ENCODE results near the gene ZSCAN1. TPM values are rescaled to one million over a fixed set of nuclear protein-coding genes. Genes with fewer than 3 reads are reported as not detected.

The ZSCAN1 gene
- total and polyA plus RNA-seq, 10 of the 15 experiments (the other 5 are each of a cell fraction or from before 2014, with no cell fraction given): not detected

DNA sequence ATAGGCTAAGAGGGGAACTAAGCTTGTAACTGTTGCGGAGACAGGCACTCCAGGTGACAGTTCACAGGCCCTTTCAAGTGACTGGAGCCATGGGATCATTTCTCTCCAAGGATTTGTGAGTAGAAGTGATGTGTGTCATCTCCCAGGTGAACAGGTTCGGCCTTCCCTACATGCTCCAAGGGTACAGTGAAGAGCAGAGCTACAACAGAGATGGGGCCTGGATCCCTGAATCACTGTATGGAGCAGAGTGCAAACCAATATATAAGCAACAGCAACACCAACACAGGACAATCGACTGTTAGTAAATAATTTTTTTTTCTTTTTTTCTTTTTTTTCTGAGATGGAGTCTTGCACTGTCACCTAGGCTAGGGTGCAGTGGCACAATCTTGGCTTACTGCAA lies 49.2 kb downstream of the ZSCAN1 start (continued):
- TF ChIP-seq TAF1 (IDR thresholded peaks at IDR 0.05; ENCODE audit: borderline replicate concordance, low read depth, low read length) (no peak), CHD4 (IDR thresholded peaks at IDR 0.05) (no peak)

DNA sequence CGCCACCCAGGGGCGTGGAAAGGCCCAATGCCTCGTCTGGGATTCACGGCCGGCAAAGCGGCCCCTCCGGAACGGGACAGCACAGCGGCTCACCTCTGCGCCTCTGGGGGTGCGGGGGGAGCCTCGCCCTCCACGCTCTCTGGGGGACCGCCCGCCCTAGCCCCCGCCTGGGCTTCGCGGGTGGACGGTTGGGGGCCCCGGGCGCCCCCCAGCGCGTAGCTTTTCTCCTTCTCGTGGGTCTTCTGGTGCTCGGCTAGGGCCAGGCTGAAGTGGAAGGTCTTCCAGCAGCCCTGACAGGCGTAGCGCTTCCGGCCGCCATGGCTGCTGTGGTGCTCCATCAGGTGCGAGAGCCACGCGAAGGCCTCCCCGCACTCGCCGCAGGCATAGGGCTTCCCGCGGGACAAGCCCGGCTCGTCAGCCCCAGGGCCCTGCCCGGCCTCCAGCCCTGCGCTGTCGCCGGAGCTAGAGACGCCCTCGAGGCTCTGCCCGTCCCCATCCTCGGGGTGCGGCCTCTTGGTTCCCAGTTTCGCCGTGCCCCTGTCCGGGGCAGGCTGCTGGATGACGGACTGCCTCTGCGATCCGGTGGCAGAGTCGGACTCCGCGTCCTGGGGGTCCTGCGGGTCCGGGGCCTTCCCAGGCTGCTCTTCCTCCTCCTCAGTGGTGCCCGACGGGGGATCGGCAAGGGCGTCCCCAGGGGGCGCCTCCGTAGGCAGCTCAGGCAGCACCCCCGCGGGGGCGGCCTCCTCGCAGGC lies 50.9 kb downstream of the ZSCAN1 start:
- ATAC-seq (no peak), DNase-seq (ENCODE audit: low read depth, low spot score) (no peak), FAIRE-seq (no peak)
- Histone ChIP-seq H3K27me3 (replicated peaks in 1 of 2; ENCODE audit: control insufficient read depth in 2 of 2, insufficient read depth in 2 of 2, low read length in 1 of 2) (no peaks in the 10 kb centered on the region), H3K4me2 (ENCODE audit: control insufficient read depth, insufficient read depth) (no peak overlapping the region), H2AFZ (ENCODE audit: control insufficient read depth, low read depth, low read length) (no peak overlapping the region), H3K9ac (ENCODE audit: control insufficient read depth, insufficient read depth, low read length) (no peak overlapping the region), H3K4me3 (no peak overlapping the region), H3K79me2 (ENCODE audit: control insufficient read depth, insufficient read depth, low read length) (no peaks in the 10 kb centered on the region), H3K4me1 (ENCODE audit: control insufficient read depth, insufficient read depth, low read length) (no peaks in the 10 kb centered on the region), H3K9me3 (replicated peaks; ENCODE audit: control insufficient read depth, insufficient read depth, low read length) (peaks cover 1% of the 10 kb centered on the region; the same call in 1 of the 3 replicates), H3K27ac (ENCODE audit: control insufficient read depth, insufficient read depth) (no peak overlapping the region), H3K36me3 (ENCODE audit: control insufficient read depth in 2 of 2, insufficient read depth in 2 of 2, low read length in 1 of 2) (no peaks in the 10 kb centered on the region), H4K20me1 (ENCODE audit: control insufficient read depth, insufficient read depth) (no peaks in the 10 kb centered on the region)
- ChIA-PET CTCF (no interaction called here), POLR2A (no interaction called here), RAD21 (ENCODE audit: unreplicated experiment) (no interaction called here), SMC1A (ENCODE audit: uncharacterized antibody, unreplicated experiment) (no interaction called here)
- WGBS (ENCODE audit: insufficient coverage, insufficient replicate concordance, low lambda C conversion rate, missing lambda C conversion rate): 89% methylated on average over 61 of the region's 69 CpGs
- in situ Hi-C loops (cut with MboI) (no loop called here), intact Hi-C loops (cut with micrococcal nuclease; ENCODE audit: unreplicated experiment) (no loop called here)
- TF ChIP-seq ZZZ3 (IDR thresholded peaks at IDR 0.05; ENCODE audit: control insufficient read depth, insufficient read length, low read depth) (no peak), CHD2 (IDR thresholded peaks at IDR 0.05; ENCODE audit: borderline replicate concordance, low read depth, low read length) (no peak), HCFC1 (IDR thresholded peaks at IDR 0.05; ENCODE audit: low read length) (no peak), CEBPB (IDR thresholded peaks at IDR 0.05; ENCODE audit: borderline replicate concordance in 1 of 2, low read depth in 2 of 2, low read length in 2 of 2) (no peak), SMAD5 (IDR thresholded peaks at IDR 0.05; ENCODE audit: low read depth) (no peak), NFXL1 (IDR thresholded peaks at IDR 0.05; ENCODE audit: borderline replicate concordance) (no peak), IKZF2 (IDR thresholded peaks at IDR 0.05) (no peak), ZSCAN29 (IDR thresholded peaks at IDR 0.05) (no peak), SREBF2 (IDR thresholded peaks at IDR 0.05; ENCODE audit: low read length) (no peak), NR2C1 (IDR thresholded peaks at IDR 0.05) (no peak), ZBTB4 (CRISPR knock-in tag; IDR thresholded peaks at IDR 0.05) (no peak), HDAC2 (IDR thresholded peaks at IDR 0.05) (no peak)
- TF ChIP-seq, protein P1, sequence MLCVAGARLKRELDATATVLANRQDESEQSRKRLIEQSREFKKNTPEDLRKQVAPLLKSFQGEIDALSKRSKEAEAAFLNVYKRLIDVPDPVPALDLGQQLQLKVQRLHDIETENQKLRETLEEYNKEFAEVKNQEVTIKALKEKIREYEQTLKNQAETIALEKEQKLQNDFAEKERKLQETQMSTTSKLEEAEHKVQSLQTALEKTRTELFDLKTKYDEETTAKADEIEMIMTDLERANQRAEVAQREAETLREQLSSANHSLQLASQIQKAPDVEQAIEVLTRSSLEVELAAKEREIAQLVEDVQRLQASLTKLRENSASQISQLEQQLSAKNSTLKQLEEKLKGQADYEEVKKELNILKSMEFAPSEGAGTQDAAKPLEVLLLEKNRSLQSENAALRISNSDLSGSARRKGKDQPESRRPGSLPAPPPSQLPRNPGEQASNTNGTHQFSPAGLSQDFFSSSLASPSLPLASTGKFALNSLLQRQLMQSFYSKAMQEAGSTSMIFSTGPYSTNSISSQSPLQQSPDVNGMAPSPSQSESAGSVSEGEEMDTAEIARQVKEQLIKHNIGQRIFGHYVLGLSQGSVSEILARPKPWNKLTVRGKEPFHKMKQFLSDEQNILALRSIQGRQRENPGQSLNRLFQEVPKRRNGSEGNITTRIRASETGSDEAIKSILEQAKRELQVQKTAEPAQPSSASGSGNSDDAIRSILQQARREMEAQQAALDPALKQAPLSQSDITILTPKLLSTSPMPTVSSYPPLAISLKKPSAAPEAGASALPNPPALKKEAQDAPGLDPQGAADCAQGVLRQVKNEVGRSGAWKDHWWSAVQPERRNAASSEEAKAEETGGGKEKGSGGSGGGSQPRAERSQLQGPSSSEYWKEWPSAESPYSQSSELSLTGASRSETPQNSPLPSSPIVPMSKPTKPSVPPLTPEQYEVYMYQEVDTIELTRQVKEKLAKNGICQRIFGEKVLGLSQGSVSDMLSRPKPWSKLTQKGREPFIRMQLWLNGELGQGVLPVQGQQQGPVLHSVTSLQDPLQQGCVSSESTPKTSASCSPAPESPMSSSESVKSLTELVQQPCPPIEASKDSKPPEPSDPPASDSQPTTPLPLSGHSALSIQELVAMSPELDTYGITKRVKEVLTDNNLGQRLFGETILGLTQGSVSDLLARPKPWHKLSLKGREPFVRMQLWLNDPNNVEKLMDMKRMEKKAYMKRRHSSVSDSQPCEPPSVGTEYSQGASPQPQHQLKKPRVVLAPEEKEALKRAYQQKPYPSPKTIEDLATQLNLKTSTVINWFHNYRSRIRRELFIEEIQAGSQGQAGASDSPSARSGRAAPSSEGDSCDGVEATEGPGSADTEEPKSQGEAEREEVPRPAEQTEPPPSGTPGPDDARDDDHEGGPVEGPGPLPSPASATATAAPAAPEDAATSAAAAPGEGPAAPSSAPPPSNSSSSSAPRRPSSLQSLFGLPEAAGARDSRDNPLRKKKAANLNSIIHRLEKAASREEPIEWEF (IDR thresholded peaks at IDR 0.05; ENCODE audit: insufficient replicate concordance, low read depth, low read length): no peak
- no TSS peak for BruUV-seq (replicated peaks)

All from GM12878 (cell line).